IPS-18c (cell line): ENCODE results near the gene SVIL.
"Not testable (repeated sequence)": the region's sequence is repeated elsewhere in the genome, so short reads cannot be mapped to it uniquely, and the experiment has no call there.

Source experiments
- H3K4me3 ChIP-seq: 2 replicates; pipeline ENCODE4 v1.7.0; 2013; ENCODE audit warnings: low read depth, mild to moderate bottlenecking, low read length, moderate library complexity; ENCODE audit not compliant: insufficient read depth
- H3K9me3 ChIP-seq: one replicate; pipeline ENCODE4 v1.6.1; 2013; ENCODE audit warnings: mild to moderate bottlenecking, low read length, moderate library complexity; ENCODE audit not compliant: control insufficient read depth, insufficient read depth

SVIL gene

GRCh38 chr10:29613196-29613595 lies 21.6 kb downstream of the SVIL start:
- Histone ChIP-seq H3K4me3 (no peak overlapping the region), H3K9me3 (peaks cover 2% of the 10 kb centered on the region)

GRCh38 chr10:29612657-29613056 lies 22.1 kb downstream of the SVIL start:
- Histone ChIP-seq H3K4me3 (no peak overlapping the region), H3K9me3 (peaks cover 2% of the 10 kb centered on the region)

- Histone ChIP-seq H3K9me3 (peaks cover 2% of the 10 kb centered on the region), H3K4me3 (no peak overlapping the region)
These were observed 22.9 kb downstream of the SVIL start for GRCh38 chr10:29611781-29612381.

- peaks cover 2% of the 10 kb centered on the region for H3K9me3 ChIP-seq
- no peak overlapping the region for H3K4me3 ChIP-seq
These were observed 23.7 kb downstream of the SVIL start for GRCh38 chr10:29610876-29611647.

GRCh38 chr10:29610331-29610730 lies 24.4 kb downstream of the SVIL start:
- H3K9me3 ChIP-seq, H3K4me3 ChIP-seq: not testable (repeated sequence)

GRCh38 chr10:29609696-29610095 lies 25.1 kb downstream of the SVIL start:
- H3K4me3 ChIP-seq: no peak overlapping the region
- H3K9me3 ChIP-seq: peaks cover 2% of the 10 kb centered on the region

- Histone ChIP-seq H3K4me3 (no peak overlapping the region), H3K9me3 (peaks cover 2% of the 10 kb centered on the region)
These were observed 26.1 kb downstream of the SVIL start for GRCh38 chr10:29608476-29609301.

- Histone ChIP-seq H3K9me3 (peaks cover 2% of the 10 kb centered on the region), H3K4me3 (no peak overlapping the region)
These were observed 26.7 kb downstream of the SVIL start for GRCh38 chr10:29608062-29608461.

GRCh38 chr10:29607576-29607975 lies 27.2 kb downstream of the SVIL start:
- H3K4me3 ChIP-seq: no peak overlapping the region
- peaks cover 2% of the 10 kb centered on the region for H3K9me3 ChIP-seq

- H3K9me3 ChIP-seq, H3K4me3 ChIP-seq: not testable (repeated sequence)
These were observed 28.1 kb downstream of the SVIL start for GRCh38 chr10:29606693-29607092.

GRCh38 chr10:29604291-29604825 lies 30.4 kb downstream of the SVIL start:
- Histone ChIP-seq H3K9me3 (peaks cover 2% of the 10 kb centered on the region), H3K4me3 (no peak overlapping the region)

- Histone ChIP-seq H3K9me3 (no peaks in the 10 kb centered on the region), H3K4me3 (no peak overlapping the region)
These were observed 31.4 kb downstream of the SVIL start for GRCh38 chr10:29603223-29603896.

GRCh38 chr10:29600821-29601220 lies 34.0 kb downstream of the SVIL start:
- H3K9me3 ChIP-seq: no peaks in the 10 kb centered on the region
- no peak overlapping the region for H3K4me3 ChIP-seq

GRCh38 chr10:29600067-29600466 lies 34.7 kb downstream of the SVIL start:
- Histone ChIP-seq H3K4me3 (no peak overlapping the region), H3K9me3 (no peaks in the 10 kb centered on the region)

GRCh38 chr10:29598851-29599311 lies 35.9 kb downstream of the SVIL start:
- H3K4me3 ChIP-seq: no peak overlapping the region
- no peaks in the 10 kb centered on the region for H3K9me3 ChIP-seq

- no peaks in the 10 kb centered on the region for H3K9me3 ChIP-seq
These were observed 37.9 kb downstream of the SVIL start for GRCh38 chr10:29596826-29597225.

GRCh38 chr10:29596356-29596755 lies 38.4 kb downstream of the SVIL start:
- H3K4me3 ChIP-seq: no peak overlapping the region

More at GRCh38 chr10:29596826-29597225, 37.9 kb downstream of the SVIL start:
- H3K4me3 ChIP-seq: no peak overlapping the region

More at GRCh38 chr10:29596356-29596755, 38.4 kb downstream of the SVIL start:
- H3K9me3 ChIP-seq: no peaks in the 10 kb centered on the region
